ENCODE measurements around the gene CCND3. TPM values are rescaled to one million over a fixed set of nuclear protein-coding genes. Genes with fewer than 3 reads are reported as not detected.
A peak's percentile ranks its signal among the peaks of the same experiment; 100 is the strongest.
"Not testable (repeated sequence)": the region's sequence is repeated elsewhere in the genome, so short reads cannot be mapped to it uniquely, and the experiment has no call there.

Gene CCND3
- total RNA-seq, 1 experiment from 2014 or later = 159 TPM

- Histone ChIP-seq H3K4me1 (peaks cover 15% of the 10 kb centered on the region), H3K4me3 (no peak overlapping the region), H3K36me3 (no peaks in the 10 kb centered on the region), H3K27me3 (no peaks in the 10 kb centered on the region), H3K27ac (no peak overlapping the region), H3K9me3 (replicated peaks) (no peaks in the 10 kb centered on the region)
- no peak for DNase-seq
Measured at GRCh38 chr6:41963371-41963770, 21.8 kb upstream of the CCND3 start.

GRCh38 chr6:41960028-41960427 is 18.4 kb upstream of the CCND3 start:
- Histone ChIP-seq H3K36me3 (no peaks in the 10 kb centered on the region), H3K4me3 (no peak overlapping the region), H3K4me1 (no peaks in the 10 kb centered on the region), H3K9me3 (replicated peaks) (no peaks in the 10 kb centered on the region), H3K27me3 (no peaks in the 10 kb centered on the region), H3K27ac (no peak overlapping the region)
- no peak for DNase-seq

GRCh38 chr6:41958022-41958856 is 16.6 kb upstream of the CCND3 start:
- no peak for DNase-seq
- H3K9me3 ChIP-seq (replicated peaks) = no peaks in the 10 kb centered on the region
- no peak overlapping the region for H3K27ac ChIP-seq
- H3K27me3 ChIP-seq = no peaks in the 10 kb centered on the region
- no peak overlapping the region for H3K4me3 ChIP-seq
- H3K36me3 ChIP-seq = no peaks in the 10 kb centered on the region
- H3K4me1 ChIP-seq = no peaks in the 10 kb centered on the region

GRCh38 chr6:41957117-41957516 is 15.5 kb upstream of the CCND3 start:
- no peak overlapping the region for H3K27ac ChIP-seq
- no peak overlapping the region for H3K4me3 ChIP-seq
- H3K36me3 ChIP-seq = no peaks in the 10 kb centered on the region
- H3K4me1 ChIP-seq = no peaks in the 10 kb centered on the region
- H3K9me3 ChIP-seq (replicated peaks) = no peaks in the 10 kb centered on the region
- H3K27me3 ChIP-seq = no peaks in the 10 kb centered on the region
- no peak for DNase-seq

- H3K27me3 ChIP-seq = no peaks in the 10 kb centered on the region
- H3K4me3 ChIP-seq = no peak overlapping the region
- H3K4me1 ChIP-seq = no peaks in the 10 kb centered on the region
- DNase-seq = no peak
- H3K27ac ChIP-seq = no peak overlapping the region
- H3K9me3 ChIP-seq (replicated peaks) = no peaks in the 10 kb centered on the region
- H3K36me3 ChIP-seq = no peaks in the 10 kb centered on the region
Measured at GRCh38 chr6:41955412-41955811, 13.8 kb upstream of the CCND3 start.

GRCh38 chr6:41954668-41955067 is 13.1 kb upstream of the CCND3 start:
- Histone ChIP-seq H3K36me3 (no peaks in the 10 kb centered on the region), H3K4me3 (no peak overlapping the region), H3K27ac (no peak overlapping the region), H3K4me1 (no peaks in the 10 kb centered on the region), H3K27me3 (no peaks in the 10 kb centered on the region), H3K9me3 (replicated peaks) (no peaks in the 10 kb centered on the region)
- DNase-seq = no peak

- Histone ChIP-seq H3K36me3 (no peaks in the 10 kb centered on the region), H3K4me1 (no peaks in the 10 kb centered on the region), H3K27ac (no peak overlapping the region), H3K27me3 (no peaks in the 10 kb centered on the region), H3K4me3 (no peak overlapping the region), H3K9me3 (replicated peaks) (no peaks in the 10 kb centered on the region)
- no peak for DNase-seq
Measured at GRCh38 chr6:41947581-41948220, 6.1 kb upstream of the CCND3 start.

- H3K36me3 ChIP-seq = no peaks in the 10 kb centered on the region
- H3K4me1 ChIP-seq = peaks cover 17% of the 10 kb centered on the region
- no peaks in the 10 kb centered on the region for H3K9me3 ChIP-seq (replicated peaks)
- no peak for DNase-seq
- no peak overlapping the region for H3K27ac ChIP-seq
- no peak overlapping the region for H3K4me3 ChIP-seq
- no peaks in the 10 kb centered on the region for H3K27me3 ChIP-seq
Measured at GRCh38 chr6:41943456-41943855, 1.8 kb upstream of the CCND3 start.

GRCh38 chr6:41942882-41943281 is 1.3 kb upstream of the CCND3 start:
- not testable (repeated sequence) for H3K27me3 ChIP-seq; DNase-seq; H3K36me3 ChIP-seq; H3K9me3 ChIP-seq (replicated peaks); H3K27ac ChIP-seq; H3K4me3 ChIP-seq
- peaks cover 23% of the 10 kb centered on the region for H3K4me1 ChIP-seq

- Histone ChIP-seq H3K9me3 (replicated peaks) (no peaks in the 10 kb centered on the region), H3K27me3 (no peaks in the 10 kb centered on the region), H3K27ac (peak overlapping the region; percentile 32), H3K4me1 (peaks cover 27% of the 10 kb centered on the region), H3K4me3 (peak overlapping the region; percentile 88), H3K36me3 (peaks cover 6% of the 10 kb centered on the region)
- no peak for DNase-seq
Measured at GRCh38 chr6:41942067-41942851, 651 bp upstream of the CCND3 start.

GRCh38 chr6:41940759-41941279 is 789 bp downstream of the CCND3 start:
- H3K27ac ChIP-seq = peak overlapping the region; percentile 56
- H3K9me3 ChIP-seq (replicated peaks) = no peaks in the 10 kb centered on the region
- peaks cover 27% of the 10 kb centered on the region for H3K4me1 ChIP-seq
- peak; percentile 56 to 62 for DNase-seq
- H3K4me3 ChIP-seq = peak overlapping the region; percentile 88
- peaks cover 20% of the 10 kb centered on the region for H3K36me3 ChIP-seq
- no peaks in the 10 kb centered on the region for H3K27me3 ChIP-seq

- peaks cover 29% of the 10 kb centered on the region for H3K4me1 ChIP-seq
- H3K9me3 ChIP-seq (replicated peaks) = no peaks in the 10 kb centered on the region
- peaks cover 27% of the 10 kb centered on the region for H3K36me3 ChIP-seq
- H3K27me3 ChIP-seq = no peaks in the 10 kb centered on the region
- H3K27ac ChIP-seq = peak overlapping the region; percentile 56
- DNase-seq = peak; percentile 44 to 49
- peak overlapping the region; percentile 88 for H3K4me3 ChIP-seq
Measured at GRCh38 chr6:41939848-41940758, 1.5 kb downstream of the CCND3 start.

- H3K27me3 ChIP-seq = no peaks in the 10 kb centered on the region
- DNase-seq = peak; percentile 91 to 94
- H3K36me3 ChIP-seq = peaks cover 35% of the 10 kb centered on the region
- peak overlapping the region; percentile 88 for H3K4me3 ChIP-seq
- peak overlapping the region; percentile 56 for H3K27ac ChIP-seq
- H3K4me1 ChIP-seq = peaks cover 33% of the 10 kb centered on the region
- H3K9me3 ChIP-seq (replicated peaks) = no peaks in the 10 kb centered on the region
Measured at GRCh38 chr6:41939176-41939847, 2.3 kb downstream of the CCND3 start.
